Hematopoietic multipotent progenitor cell treated with erythropoietin and hydrocortisone succinate and interleukin-3 and kit ligand, for 6 days (in vitro differentiated cells): ENCODE results near the gene OR2J3.
"Not testable (repeated sequence)": the region's sequence is repeated elsewhere in the genome, so short reads cannot be mapped to it uniquely, and the experiment has no call there.

Experiments used
- DNase-seq: peaks from one replicate; pipeline ENCODE4 v3.0.0-alpha.2; 2015

OR2J3 gene

DNA sequence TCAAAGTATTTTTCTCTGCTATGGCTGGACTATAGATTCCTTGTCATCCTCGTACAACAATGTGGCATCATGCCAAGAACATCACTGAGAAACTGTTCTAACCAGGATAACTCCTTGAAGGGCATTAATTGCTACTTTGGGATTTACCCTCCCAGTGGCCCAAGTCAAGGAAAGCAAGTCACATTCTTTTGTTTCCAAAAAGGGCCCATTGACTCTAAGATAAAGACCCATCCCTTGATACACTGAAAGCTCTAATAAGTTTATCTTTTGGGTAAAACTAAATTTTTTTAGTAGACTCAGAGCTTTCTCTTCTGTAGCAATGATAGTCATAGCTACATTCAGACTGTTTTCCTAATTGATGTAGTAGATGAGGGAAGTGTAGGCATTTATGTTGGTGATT lies at the start of gene OR2J3:
Gene OR2J3, plus strand, starts transcription at position 301 of the 400 bp plus-strand sequence. CDS start 3,833 bp downstream, outside the sequence.
- DNase-seq = no peak

DNA sequence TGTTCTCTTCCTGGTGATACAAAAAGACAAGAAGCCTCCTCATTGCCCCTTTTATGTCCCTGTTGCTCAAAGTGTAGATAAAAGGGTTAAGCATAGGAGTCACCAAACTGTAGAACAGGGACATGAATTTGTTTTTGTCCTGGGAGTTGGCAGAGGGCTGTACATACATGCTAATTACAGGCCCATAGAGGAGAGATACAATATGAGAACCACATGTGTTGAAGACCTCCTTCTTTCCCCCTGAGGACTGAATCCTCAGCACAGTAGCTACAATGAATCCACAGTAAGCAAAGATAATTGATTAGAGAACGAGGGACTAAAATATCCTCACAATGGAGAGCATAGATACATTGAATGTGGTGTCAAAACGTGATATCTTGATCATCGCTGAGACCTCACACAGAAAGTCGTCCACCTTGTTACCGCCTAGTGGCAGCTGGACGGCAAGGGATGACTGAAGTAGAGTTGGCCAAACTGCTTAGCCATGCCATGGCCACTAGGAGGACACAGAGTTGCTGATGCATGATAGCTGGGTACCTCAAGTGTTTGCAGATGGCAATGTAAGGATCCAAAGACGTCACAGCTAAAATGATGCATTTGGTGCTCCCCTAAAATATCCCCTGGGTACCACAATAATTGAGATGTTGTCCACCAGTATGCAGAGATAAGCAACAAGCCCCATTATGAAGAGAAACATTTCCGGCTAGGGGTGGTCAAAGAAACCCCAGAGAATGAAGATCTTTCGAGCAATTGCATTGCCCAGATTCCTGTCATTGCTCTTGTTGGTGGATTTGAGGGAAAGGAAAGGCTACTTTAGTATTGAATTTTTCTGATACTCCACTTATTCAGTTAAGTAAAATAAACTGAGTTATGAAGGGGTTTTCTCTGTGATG lies 35.8 kb upstream of the OR2J3 start:
- DNase-seq = peak; percentile 67

DNA sequence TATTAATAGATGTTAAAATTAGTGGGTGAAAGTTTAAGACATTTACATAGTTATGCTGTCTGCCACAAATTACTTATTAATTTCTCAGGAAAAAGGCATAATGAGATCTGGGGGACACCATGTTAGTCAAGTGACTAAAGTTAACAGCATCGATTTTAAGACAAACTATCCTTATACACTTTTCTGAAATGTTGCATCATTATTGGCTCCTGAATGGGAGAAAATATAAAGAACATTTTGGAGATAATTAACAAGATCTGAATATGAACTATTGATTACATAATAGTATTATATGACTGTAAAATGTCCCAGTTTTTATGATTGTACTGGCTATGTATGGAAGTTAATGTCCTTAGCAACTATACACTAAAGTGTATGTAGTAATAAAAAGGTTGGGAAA lies 28.7 kb upstream of the OR2J3 start:
- DNase-seq = no peak

DNA sequence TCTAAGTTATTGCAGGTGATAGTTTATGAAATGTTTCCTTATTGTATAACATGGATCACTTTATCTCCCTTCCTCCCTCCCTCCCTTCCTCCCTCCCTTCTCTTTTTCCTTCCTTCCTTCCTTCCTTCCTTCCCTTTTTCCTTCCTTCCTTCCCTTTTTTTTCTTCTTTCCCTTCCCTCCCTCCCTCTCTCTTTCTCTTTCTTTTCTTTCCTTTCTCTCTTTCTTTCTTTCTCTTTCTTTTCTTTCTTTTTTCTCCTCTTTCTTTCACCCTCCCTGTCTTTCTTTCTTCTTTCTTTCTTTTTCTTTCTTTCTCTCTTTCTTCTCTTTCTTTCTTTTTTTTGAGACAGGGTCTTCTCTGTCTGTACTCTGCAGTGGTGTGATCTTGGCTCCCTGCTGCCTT lies 26.5 kb upstream of the OR2J3 start:
- DNase-seq = no peak

DNA sequence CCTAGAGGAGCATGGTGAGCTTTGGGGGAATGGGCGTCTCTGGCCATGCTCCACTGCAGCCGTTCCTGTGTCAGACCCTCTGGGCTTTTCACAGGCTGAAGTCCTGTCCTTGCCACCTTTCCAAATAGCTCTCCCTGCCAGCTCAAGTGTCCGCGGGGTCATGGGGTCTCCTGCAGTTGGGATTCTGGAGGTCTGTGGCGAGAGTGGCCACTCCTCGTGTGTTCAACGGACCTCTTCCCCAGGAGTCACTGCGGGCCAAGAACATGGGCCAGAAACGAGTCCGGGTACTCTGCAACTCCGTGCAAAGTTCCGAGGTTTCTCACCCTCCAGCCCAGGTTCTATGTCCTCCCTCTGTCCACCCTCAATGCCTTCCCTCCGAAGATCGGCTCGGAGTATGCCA lies 25.4 kb upstream of the OR2J3 start:
- no peak for DNase-seq

DNA sequence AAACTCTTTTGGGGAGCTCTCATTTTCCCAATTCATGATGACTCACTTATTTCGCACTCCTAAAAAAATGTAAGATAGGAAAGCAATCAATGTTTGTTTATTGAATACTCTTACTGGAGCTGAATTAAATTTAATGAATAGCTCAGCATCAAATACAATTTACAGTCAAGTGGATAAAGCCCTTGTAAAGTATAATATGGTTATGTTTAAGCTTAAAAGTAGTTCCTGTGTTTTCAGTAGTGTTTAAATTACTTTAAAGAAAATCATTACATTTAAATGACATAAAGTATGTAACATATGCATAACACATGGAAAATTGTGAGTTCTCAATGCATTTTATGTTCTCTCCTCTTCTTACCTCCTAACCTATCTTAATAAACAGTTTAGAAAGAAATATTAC lies 20.6 kb upstream of the OR2J3 start, which contains the start of gene OR2B3:
Gene OR2B3, minus strand, starts transcription at position 101 of the 400 bp plus-strand sequence. Its CDS starts 65 bp downstream, at position 36.
- no peak for DNase-seq

DNA sequence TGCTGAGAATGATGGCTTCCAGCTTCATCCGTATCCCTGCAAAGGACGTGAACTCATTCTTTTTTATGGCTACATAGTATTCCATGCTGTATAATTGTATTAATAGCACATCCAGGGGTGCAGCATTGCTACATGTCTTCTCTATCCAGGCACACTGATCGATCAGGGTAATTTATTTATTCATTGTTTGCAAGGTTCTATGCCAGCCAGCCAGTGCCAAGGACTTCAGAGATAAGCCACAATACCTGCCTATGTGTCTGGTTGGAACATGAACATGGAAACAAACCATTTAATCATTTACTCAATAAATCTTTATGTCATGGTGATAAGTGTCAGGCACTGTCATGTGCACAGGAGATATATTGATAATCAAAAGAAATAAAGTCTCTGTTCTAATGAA lies 14.9 kb upstream of the OR2J3 start:
- no peak for DNase-seq

DNA sequence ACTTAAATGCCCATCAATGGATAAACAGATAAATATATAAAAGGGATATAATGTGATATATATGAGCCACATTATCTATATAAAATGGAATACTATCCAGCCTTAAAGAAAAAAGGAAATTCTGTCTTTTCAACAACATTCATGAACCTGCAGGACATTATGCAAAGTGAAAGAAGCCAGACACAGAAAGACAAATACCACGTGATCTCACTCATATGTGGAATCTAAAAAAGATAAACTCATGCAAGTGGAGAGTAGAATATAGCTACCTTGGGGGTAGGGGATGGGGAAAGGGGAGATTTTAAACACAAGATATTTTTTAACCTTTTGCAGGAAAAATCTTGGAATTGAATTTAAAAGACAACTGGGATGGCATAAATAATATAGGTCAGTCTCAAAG lies 10.1 kb upstream of the OR2J3 start:
- no peak for DNase-seq

DNA sequence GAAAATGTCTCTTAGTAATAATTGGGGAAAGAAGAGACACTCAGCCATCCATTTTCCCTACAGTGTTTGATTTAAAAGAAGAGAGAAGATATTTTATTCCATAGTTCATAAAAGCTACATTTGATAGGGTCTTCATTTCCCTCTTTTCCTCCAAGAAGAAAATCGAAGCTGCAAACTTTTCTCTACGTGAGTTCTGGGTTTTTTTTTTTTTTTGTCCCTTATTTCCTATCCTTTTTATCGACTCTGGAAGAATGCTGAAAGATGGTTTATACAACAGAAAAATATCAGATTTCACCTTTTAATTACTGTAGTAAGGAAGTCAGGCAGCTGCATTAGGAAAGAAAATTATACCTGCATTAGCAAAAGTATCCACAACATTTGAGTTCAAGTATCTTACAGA lies 8.7 kb upstream of the OR2J3 start, which contains the start of gene OR2J1:
Gene OR2J1, plus strand, starts transcription at position 301 of the 400 bp plus-strand sequence. CDS start 1,453 bp downstream, outside the sequence.
- no peak for DNase-seq

DNA sequence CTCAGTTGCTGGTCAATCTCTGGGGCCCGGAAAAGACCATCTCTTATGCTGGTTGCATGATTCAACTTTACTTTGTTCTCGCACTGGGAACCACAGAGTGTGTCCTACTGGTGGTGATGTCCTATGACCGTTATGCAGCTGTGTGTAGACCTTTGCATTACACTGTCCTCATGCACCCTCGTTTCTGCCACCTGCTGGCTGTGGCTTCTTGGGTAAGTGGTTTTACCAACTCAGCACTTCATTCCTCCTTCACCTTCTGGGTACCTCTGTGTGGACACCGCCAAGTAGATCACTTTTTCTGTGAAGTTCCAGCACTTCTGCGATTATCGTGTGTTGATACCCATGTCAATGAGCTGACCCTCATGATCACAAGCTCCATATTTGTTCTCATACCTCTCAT lies 4.3 kb downstream of the OR2J3 start:
- DNase-seq = no peak

DNA sequence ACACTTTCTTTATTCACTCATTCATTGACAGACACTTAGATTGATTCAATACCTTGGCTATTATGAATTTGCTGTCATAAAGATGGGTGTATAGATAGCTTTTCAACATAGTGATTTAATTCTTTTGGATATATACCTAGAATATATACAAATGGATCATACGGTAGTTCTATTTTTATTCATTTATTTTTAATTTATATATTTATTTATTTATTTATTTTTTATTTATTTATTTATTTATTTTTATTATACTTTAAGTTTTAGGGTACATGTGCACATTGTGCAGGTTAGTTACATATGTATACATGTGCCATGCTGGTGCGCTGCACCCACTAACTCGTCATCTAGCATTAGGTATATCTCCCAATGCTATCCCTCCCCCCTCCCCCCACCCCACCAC lies 7.1 kb downstream of the OR2J3 start:
- not testable (repeated sequence) for DNase-seq

DNA sequence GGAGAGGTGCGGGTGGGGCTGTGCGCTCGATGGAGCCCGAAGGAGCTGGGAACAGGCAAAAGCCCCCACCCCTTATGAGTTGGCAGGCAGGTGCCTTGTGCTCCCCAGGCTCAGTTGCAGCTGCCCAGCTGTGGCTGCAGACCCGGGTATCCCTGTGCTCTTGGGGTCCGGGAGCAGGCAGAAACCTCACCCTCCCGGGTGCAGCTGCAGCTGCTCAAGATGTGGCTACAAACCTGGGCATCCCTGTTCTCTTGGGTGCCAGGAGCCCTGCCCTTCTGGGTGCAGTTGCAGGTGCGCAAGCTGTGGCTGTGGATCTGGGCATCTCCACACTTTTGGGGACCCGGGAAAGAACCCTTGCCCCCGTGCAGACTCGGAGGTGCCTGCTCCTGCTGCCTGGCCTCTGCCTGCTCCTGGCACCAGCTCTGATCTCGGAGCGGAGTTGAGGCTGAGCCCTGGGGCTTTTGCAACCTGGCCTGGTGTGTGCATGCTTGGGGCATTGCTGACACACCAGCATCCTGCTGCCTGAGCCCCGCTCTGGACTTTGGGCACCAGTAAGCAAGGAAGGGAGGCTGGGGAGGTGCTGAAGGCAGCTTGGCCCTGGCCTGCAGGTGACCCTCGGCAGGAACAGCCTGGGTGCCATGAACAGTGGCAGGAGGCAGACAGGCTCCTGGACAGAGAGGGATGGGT lies 21.6 kb downstream of the OR2J3 start:
- DNase-seq = no peak

DNA sequence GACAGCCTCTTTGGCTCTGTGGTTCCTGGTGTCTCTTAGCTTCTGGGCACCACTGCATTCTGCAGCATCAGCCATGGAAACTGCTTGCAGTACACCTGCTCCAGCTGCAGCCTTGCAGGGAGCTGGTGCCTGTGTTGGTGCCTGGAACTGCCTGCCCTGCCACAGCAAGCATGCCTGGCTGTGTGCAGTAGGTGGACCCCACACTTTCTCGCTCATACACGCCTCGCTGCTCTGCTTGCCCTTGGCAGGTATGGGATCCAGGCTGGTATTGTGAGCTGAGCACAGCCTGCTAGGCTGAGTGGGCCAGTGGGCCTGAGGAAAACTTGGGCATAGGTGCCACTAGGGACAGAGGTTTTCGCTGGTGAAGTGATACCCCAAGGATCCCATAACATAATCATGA lies 22.8 kb downstream of the OR2J3 start:
- no peak for DNase-seq

DNA sequence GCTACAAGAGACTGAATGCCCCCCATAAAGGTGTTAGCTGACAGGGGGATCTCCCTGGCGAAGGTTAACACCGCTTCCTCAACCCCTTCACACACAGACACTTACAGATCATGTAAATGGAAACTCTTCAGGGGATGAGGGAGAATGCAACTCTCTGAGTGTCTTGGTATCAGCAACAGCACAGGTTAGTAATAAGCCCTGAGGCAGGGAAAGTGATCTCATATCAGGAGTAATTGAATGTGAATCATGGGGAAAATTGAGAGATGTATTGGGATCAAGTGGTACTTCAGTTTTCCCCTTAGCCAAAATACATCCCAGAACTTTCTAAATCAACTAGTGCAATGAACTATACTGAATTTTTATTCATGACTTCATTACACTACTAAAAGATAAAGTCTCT lies 23.8 kb downstream of the OR2J3 start:
- no peak for DNase-seq

DNA sequence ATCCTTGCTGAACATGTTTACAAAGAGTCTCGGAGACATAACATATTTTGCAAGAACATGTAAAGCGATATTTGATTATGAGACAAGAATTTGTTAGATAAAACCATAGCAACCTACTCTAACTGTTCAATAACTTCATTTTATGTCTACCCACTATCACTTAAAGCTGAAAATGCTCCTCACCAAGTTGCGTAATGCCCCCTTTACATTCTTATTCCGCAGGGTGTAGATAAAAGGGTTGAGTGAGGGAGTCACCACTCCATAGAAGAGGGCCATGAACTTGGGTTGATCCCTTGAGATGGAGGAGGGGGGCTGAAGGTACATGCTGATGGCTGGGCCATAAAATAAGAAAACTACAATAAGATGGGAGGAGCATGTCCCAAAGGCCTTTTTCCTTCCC lies 29.9 kb downstream of the OR2J3 start:
- DNase-seq = no peak

DNA sequence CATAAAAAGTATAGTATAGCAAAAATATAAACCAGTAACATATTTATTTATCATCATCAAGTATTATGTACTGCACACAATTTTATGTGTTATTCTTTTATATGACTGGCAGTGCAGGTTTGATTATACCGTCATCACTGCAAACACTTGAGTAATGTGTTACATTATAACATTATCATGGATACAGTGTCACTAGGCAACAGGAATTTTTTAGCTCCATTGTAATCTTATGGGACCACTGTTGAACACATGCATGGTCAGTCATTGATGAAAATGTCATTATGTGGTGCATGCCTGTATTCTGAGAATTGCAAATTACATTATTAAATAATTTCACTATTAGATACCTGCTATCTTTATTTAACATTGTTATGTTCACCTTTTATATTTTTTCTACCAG lies 33.7 kb downstream of the OR2J3 start:
- no peak for DNase-seq

DNA sequence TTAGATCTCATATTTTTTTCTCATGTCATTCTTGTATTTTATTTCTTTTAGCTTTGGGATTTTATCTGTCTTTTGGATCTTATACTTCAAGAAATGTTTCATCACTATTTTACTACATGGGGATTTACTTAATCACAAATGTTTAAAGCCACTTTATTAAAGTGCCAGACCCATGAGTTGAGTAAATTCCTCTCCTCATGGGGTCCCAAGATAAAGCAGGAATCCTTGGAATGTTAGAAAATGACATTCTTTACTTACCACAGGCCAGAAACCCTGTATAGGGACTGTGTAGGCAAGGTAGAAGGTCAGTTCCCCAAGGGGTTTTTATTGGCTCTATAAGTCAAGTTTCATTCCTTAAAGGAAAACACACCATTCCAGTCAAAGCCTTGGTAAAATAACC lies 34.5 kb downstream of the OR2J3 start:
- DNase-seq = no peak

DNA sequence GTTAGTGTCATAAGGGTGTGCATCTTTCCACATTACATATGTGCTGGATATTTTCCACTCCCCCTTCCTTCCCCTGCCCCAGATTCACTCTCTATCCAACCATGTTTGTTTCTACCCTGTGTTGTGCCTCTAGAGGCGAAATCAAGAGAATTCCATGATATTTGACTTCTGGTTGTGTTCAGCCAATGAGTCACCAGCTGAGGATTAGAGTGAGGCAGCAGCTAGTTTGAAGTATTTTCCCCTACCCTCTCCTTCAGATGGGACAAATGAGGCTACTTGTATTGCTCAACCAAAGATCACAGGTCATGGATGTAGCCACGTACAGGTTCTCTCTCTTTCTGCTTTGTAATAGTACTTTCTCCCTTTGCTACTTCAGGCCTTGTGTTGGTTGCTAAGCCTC lies 38.3 kb downstream of the OR2J3 start:
- no peak for DNase-seq

DNA sequence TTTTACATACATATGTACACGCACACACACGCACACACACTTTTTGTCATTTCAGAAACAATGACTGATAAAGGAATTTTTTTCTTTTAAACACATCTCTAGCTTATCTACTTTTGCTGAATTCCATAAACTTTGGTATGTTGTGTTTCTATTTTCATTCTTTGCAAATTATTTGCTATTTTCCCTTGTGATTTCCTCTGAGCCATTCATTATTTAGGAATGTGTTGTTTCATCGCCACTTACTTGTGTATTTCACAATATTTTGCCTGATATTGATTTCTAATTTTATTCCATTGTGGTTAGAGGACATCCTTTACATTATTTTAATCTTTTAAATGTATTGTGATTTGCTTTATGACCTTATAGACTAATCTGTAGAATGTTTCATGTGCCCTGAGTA lies 39.2 kb downstream of the OR2J3 start:
- no peak for DNase-seq

DNA sequence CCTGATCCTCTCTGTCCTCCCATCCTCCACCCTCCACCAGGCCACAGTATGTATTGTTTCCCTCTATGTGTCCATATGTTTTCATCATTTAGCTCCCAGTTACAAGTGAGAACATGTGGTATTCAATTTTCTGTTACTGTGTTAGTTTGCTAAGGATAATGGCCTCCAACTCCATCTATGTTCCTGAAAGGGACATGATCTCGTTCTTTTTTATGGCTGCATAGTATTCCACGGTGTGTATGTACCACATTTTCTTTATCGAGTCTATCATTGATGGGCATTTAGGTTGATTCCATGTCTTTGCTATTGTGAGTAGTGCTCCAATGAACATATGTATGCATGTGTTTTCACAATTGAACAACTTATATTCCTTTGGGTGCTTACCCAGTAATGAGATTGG lies 41.6 kb downstream of the OR2J3 start:
- not testable (repeated sequence) for DNase-seq

DNA sequence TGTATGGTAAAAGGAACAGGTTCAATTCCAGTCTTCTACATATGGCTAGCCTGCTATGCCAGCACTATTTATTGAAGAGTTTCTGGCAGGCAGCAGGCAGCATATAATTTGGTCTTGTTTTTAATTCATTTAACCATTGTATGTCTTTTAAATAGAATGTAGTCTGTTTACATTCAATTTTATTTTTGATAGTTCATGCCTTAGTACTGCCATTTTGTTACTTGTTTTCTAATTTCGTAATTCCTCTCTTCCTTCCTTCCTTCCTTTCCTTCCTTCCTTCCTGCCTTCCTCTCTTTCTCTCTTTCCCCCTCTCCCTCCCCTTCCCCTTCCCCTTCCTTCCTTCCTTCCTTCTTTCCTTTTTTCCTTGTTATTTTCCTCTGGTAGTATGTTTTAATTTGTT lies 45.2 kb downstream of the OR2J3 start:
- DNase-seq = no peak

DNA sequence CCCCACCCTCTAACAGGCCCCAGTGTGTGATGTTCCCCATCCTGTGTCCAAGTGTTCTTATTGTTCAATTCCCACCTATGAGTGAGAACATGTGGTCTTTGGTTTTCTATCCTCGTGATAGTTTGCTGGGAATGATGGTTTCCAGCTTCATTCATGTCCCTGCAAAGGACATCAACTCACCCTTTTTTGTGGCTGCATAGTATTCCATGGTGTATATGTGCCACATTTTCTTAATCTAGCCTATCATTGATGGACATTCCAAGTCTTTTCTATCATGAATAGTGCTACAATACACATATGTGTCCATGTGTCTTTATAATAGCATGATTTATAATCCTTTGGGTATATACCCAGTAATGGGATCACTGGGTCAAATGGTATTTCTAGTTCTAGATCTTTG lies 47.3 kb downstream of the OR2J3 start:
- DNase-seq = not testable (repeated sequence)

DNA sequence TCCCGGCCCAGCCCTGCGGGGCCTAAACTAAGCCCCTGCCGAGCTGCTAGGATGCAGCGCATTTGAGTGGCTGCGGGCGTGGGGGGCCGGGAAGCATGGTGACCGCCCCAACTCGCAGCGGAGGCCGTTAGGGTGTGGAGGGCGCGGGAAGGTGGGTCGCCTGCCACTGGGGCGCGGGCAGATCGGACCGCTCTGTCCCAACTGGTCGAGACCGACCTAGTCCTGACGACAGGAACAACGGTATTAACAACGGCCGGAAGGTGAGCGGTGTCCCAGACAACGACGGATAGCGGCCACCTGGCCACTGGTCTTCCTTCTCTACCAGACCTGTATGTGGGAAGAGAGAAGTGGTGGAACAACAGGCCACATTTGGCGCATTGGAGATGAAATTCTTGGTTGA lies 52.1 kb downstream of the OR2J3 start:
- not testable (repeated sequence) for DNase-seq
